Measurements from ENCODE around the gene JPT2.

DNA sequence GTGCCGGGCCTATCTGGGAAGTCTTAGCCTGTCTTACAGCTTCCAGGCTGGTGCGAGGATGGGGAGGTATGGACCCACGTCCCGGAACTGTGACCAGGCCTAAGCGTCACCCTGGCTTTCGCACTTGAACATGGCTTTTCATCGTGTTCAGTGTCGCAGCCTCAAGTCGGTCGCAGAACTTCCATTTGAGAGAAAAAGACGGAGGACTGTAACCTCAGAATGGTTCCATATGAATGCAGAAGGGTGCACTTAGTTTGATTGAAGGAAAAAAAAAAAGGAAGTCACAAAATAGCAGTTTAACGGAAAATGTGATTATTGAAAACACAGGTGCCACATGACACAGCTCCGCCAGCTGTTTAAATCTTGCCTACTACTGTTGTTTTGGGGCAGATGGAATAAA is 30.2 kb upstream of the JPT2 start:
- TF ChIP-seq, protein P1, sequence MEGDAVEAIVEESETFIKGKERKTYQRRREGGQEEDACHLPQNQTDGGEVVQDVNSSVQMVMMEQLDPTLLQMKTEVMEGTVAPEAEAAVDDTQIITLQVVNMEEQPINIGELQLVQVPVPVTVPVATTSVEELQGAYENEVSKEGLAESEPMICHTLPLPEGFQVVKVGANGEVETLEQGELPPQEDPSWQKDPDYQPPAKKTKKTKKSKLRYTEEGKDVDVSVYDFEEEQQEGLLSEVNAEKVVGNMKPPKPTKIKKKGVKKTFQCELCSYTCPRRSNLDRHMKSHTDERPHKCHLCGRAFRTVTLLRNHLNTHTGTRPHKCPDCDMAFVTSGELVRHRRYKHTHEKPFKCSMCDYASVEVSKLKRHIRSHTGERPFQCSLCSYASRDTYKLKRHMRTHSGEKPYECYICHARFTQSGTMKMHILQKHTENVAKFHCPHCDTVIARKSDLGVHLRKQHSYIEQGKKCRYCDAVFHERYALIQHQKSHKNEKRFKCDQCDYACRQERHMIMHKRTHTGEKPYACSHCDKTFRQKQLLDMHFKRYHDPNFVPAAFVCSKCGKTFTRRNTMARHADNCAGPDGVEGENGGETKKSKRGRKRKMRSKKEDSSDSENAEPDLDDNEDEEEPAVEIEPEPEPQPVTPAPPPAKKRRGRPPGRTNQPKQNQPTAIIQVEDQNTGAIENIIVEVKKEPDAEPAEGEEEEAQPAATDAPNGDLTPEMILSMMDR (IDR thresholded peaks at IDR 0.05; ENCODE audit: insufficient read depth, low read length, poor library complexity, severe bottlenecking) = no peak
- no peak for TF ChIP-seq EZH2phosphoT487 (conservative IDR thresholded peaks at IDR 0.05; ENCODE audit: low read length)

All from SU-DHL-6 (cell line).